Adrenal gland (tissue), 12 donors: ENCODE data around the gene VAMP8. TPM values are rescaled to one million over a fixed set of nuclear protein-coding genes. Genes with fewer than 3 reads are reported as not detected.

ENCODE experiments used
- DNase-seq, 7 donors: peaks; one replicate each; pipeline ENCODE4 v3.0.0-alpha.2; 2019 to 2020
- H3K27ac ChIP-seq, 5 donors: fragments of 200-600 bp; sonication (generic) in 4 of 5; 1 replicate in 3 of 5; 2 replicates in 2 of 5; pipeline versions ENCODE4 v1.5.1 to v1.8.0; 2016 to 2020; ENCODE audit warnings: mild to moderate bottlenecking in 1 of 5
- H3K27me3 ChIP-seq: fragments of 200-600 bp; 2 replicates; pipeline ENCODE4 v1.8.0; 2021
- H3K36me3 ChIP-seq, 2 donors: fragments of 200-600 bp; replicated peaks in 1 of 2; 1 replicate in 1 of 2; 2 replicates in 1 of 2; pipeline versions ENCODE4 v1.5.1 to v1.8.0; 2018 to 2022
- H3K4me1 ChIP-seq, 2 donors: fragments of 200-600 bp; replicated peaks in 1 of 2; 1 replicate in 1 of 2; 2 replicates in 1 of 2; pipeline versions ENCODE4 v1.5.1 to v1.8.0; 2018 to 2021
- H3K4me3 ChIP-seq, 4 donors: fragments of 200-600 bp; sonication (generic) in 3 of 4; one replicate each; pipeline ENCODE4 v1.5.1; 2016 to 2018
- H3K9me3 ChIP-seq, 3 donors: fragments of 200-600 bp; sonication (generic) in 1 of 3; replicated peaks in 1 of 3; 1 replicate in 2 of 3; 2 replicates in 1 of 3; pipeline versions ENCODE4 v1.5.1 to v1.8.0; 2016 to 2021
- POLR2A ChIP-seq, 2 donors: fragments of 450-650 bp; IDR thresholded peaks; one replicate each; pipeline ENCODE4 v1.6.1; 2017; ENCODE audit warnings: antibody characterized with exemption in 2 of 2, mild to moderate bottlenecking in 2 of 2, moderate library complexity in 1 of 2
- WGBS, 4 donors: extraction: QIAGEN DNeasy Blood & Tissue Kit in 2 of 4; methylation state at CpG; one replicate each; pipeline versions ENCODE4 v1.1.5 to v1.1.7; 2013 to 2017; 5-methylcytosine and 5-hydroxymethylcytosine counted together
- intact Hi-C, 2 donors: fragments of 100-400 bp; cut with DNase I; formaldehyde crosslinking; loops; one replicate each; pipeline versions ENCODE4 v1.14.1 to v1.15.0; 2022 to 2023
- polyA plus RNA-seq, 3 donors: library from polyadenylated mRNA; stranded (reverse); fragments of 200-250 nt in 2 of 3; fragments of 350-450 nt in 1 of 3; fragmentation: Illumina TruSeq in 1 of 3; extraction: RNeasy Lipid Tissue Mini Kit (QIAGEN cat#74804) in 1 of 3; gene quantifications; one replicate each; pipeline ENCODE4 v1.2.3, GENCODE V29; 2013 to 2014
- total RNA-seq, 9 donors: library from RNA; depleted of rRNA in 4 of 9; stranded (reverse); fragments of >200 nt in 4 of 9; fragments of 120-200 nt in 1 of 9; fragmentation: NEBNext Ultra II Directional in 1 of 9; extraction: Animal tissue kit (Norgen Biotek cat#: 25700) in 1 of 9; gene quantifications; one replicate each; pipeline versions ENCODE4 v1.1.0 to v1.2.4, GENCODE V29; 2013 to 2023
- TF ChIP-seq, protein P1 (sequence below), 6 experiments: fragments of 450-650 bp in 4 of 6; fragments of 200-600 bp in 2 of 6; sonication (generic) in 1 of 6; IDR thresholded peaks; 1 replicate in 5 of 6; 2 replicates in 1 of 6; pipeline versions ENCODE4 v1.5.1 to v1.8.0; 2016 to 2021; ENCODE audit warnings: antibody characterized with exemption in 6 of 6, mild to moderate bottlenecking in 2 of 6, moderate library complexity in 1 of 6
- donor health status: healthy with polysubstance abuse.
- donor health status: Bipolar disorder and iron deficiency.
- donor health status: DM: yes; HTN: yes; CAD: no.
- donor health status: DM: no; HTN: no; CAD: no.
- donor health status: DM: no; HTN: no; CAD: no.
- donor health status: DM: yes; HTN: yes; CAD: no.

VAMP8 gene
- total and polyA plus RNA-seq, 12 donors = 8.0 to 108 (median 48.5) TPM

DNA sequence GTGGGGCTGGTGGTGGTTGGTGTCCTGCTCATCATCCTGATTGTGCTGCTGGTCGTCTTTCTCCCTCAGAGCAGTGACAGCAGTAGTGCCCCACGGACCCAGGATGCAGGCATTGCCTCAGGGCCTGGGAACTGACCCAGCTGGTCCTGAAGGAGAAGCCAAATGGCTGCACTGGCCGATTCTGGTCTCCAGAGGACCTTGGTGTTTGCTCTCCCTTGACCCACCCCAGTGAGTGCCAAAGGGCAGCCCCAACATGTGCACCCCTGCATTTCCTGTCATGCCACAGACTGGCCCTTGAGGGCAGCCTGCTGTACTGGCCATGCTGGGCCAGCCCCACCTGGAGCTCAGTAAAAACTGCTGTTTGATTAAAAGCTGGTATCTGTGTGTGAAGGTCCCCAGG is 15.6 kb downstream of the VAMP8 start:
- no peaks in the 10 kb centered on the region for H3K9me3 ChIP-seq
- no peaks in the 10 kb centered on the region for H3K27me3 ChIP-seq
- TF ChIP-seq, protein P1, sequence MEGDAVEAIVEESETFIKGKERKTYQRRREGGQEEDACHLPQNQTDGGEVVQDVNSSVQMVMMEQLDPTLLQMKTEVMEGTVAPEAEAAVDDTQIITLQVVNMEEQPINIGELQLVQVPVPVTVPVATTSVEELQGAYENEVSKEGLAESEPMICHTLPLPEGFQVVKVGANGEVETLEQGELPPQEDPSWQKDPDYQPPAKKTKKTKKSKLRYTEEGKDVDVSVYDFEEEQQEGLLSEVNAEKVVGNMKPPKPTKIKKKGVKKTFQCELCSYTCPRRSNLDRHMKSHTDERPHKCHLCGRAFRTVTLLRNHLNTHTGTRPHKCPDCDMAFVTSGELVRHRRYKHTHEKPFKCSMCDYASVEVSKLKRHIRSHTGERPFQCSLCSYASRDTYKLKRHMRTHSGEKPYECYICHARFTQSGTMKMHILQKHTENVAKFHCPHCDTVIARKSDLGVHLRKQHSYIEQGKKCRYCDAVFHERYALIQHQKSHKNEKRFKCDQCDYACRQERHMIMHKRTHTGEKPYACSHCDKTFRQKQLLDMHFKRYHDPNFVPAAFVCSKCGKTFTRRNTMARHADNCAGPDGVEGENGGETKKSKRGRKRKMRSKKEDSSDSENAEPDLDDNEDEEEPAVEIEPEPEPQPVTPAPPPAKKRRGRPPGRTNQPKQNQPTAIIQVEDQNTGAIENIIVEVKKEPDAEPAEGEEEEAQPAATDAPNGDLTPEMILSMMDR (IDR thresholded peaks at IDR 0.05) = no peak
- TF ChIP-seq POLR2A (IDR thresholded peaks at IDR 0.05) = no peak
- DNase-seq = peak in 1 of 7 donors; percentile 15
- H3K27ac ChIP-seq = peak overlapping the region in 1 of 5 donors; percentile 13
- no peak overlapping the region for H3K4me3 ChIP-seq
- 43 to 100% (median 80%) methylated on average over 2 to 3 of the region's 3 CpGs for WGBS, 4 donors
- H3K4me1 ChIP-seq = peaks cover 15 to 59% of the 10 kb centered on the region in 2 donors
- H3K36me3 ChIP-seq = peaks cover 0 to 13% of the 10 kb centered on the region in 2 donors
- intact Hi-C loops = no loop called here

DNA sequence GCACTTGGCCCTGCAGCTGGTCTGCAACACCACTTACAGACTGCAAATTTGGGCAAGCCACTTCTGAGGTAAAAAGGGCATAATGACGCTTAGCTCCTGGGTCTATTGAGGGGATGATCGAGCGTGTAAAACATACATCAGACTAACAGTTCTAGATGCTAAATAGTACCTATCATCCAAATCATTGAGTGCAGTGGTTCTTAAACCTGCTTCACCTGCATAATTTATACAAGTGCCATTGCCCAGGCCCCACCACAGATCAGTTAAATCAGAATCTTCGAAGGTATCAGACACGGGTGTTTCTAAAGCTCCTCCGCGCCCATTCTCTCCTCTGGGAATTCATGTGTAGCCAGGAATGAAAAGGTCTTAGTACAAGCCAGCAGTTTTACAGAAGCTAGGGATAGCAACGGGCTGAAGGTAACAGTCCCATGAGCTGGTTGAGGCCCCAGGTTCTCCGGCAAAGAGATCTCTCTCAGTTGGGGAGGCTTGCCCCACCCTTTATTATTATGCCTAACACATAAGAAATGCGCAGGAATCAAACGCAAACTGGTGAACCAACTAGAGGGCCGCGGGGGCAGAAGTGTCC is 17.4 kb downstream of the VAMP8 start:
- TF ChIP-seq, protein P1 (IDR thresholded peaks at IDR 0.05) = no peak
- no peak for TF ChIP-seq POLR2A (IDR thresholded peaks at IDR 0.05)
- no peak for DNase-seq

DNA sequence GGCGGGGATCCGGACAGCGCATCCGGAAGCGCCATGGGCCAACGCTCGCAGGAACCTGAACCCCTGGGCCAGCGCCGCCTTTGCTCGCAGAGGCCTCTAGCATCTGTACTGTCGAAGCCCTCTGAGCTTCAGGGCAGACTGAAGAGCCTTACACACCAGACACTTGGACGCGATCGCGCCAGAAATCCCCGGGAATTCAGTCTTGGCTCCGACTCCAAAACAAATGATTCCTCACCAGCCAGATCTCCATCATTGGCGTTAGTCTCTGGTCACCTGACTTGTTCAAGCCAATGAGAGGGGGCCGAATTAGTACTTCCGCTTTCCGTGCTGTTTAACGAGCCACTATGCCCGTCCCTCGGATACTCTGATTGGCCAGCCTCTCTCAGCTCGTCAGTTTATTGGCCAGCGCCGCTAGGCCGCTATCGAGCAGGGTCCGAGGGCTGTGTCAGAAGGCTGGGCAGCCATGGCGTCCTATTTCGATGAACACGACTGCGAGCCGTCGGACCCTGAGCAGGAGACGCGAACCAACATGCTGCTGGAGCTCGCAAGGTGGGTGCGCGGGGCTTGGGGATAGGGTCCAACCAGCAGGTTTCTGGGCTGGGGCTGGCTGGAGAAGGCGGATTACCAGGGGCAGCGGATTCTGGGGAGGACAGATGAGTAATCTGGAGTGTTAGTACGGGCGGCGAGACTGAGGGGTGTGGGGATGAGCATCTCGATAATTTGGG is 18.1 kb downstream of the VAMP8 start, which contains the start of gene RNF181:
RNF181 (plus strand) TSS at position 445 of the 725 bp plus-strand sequence; CDS start at position 464, 19 bp downstream.
- Histone ChIP-seq H3K4me3 (peak within 1 kb of the TSS; percentile 32 to 83 (median 76)), H3K27me3 (no peaks in the 10 kb centered on the region), H3K9me3 (no peaks in the 10 kb centered on the region), H3K36me3 (peaks cover 0 to 38% of the 10 kb centered on the region in 2 donors), H3K27ac (peak within 1 kb of the TSS; percentile 79 to 94 (median 89)), H3K4me1 (peaks cover 15 to 34% of the 10 kb centered on the region in 2 donors)
- peak; percentile 95 to 99 (median 98) for DNase-seq
- TF ChIP-seq, protein P1 (IDR thresholded peaks at IDR 0.05) = no peak
- peak; percentile 47 to 90 for TF ChIP-seq POLR2A (IDR thresholded peaks at IDR 0.05)
- intact Hi-C loops = no loop called here
- 0 to 1% (median 0%) methylated on average over 20 to 47 of the region's 47 CpGs for WGBS, 4 donors

More for the DNA sequence above, 17.4 kb downstream of the VAMP8 start:
- WGBS, 4 donors = 16 to 29% (median 21%) methylated on average over 9 to 13 of the region's 13 CpGs
- Histone ChIP-seq H3K36me3 (peaks cover 0 to 31% of the 10 kb centered on the region in 2 donors), H3K9me3 (no peaks in the 10 kb centered on the region), H3K27ac (peak overlapping the region; percentile 79 to 94 (median 89)), H3K27me3 (no peaks in the 10 kb centered on the region), H3K4me1 (peaks cover 15 to 41% of the 10 kb centered on the region in 2 donors), H3K4me3 (peak overlapping the region; percentile 32 to 83 (median 76))
- intact Hi-C loops = no loop called here

DNA sequence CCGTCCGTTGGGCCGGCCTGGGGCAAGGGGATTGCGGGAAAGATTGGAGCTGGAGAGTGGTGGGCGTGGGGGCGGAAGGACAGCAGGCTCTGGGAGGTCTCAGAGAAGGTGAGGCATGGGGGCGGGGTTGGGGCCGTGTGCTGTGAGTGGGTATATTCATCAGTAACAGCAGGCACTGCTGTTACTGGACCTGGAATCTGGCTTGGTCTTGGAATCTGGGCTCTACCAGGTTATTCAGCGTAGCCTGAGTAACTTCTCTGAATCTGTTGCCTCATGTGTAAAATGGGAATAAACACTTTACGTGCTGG is 18.6 kb downstream of the VAMP8 start:
- Histone ChIP-seq H3K27ac (peak overlapping the region; percentile 75 to 94 (median 89)), H3K9me3 (no peaks in the 10 kb centered on the region), H3K36me3 (peaks cover 0 to 40% of the 10 kb centered on the region in 2 donors), H3K4me1 (peaks cover 15 to 32% of the 10 kb centered on the region in 2 donors), H3K4me3 (peak overlapping the region in 3 of 4 donors; percentile 71 to 83 (median 82)), H3K27me3 (no peaks in the 10 kb centered on the region)
- TF ChIP-seq, protein P1 (IDR thresholded peaks at IDR 0.05) = no peak
- no peak for TF ChIP-seq POLR2A (IDR thresholded peaks at IDR 0.05)
- no peak for DNase-seq
- intact Hi-C loops = no loop called here
- 0 to 2% (median 1%) methylated on average over 6 to 10 of the region's 10 CpGs for WGBS, 4 donors
